ENCODE results near the gene AFG1L.

Gene AFG1L

DNA sequence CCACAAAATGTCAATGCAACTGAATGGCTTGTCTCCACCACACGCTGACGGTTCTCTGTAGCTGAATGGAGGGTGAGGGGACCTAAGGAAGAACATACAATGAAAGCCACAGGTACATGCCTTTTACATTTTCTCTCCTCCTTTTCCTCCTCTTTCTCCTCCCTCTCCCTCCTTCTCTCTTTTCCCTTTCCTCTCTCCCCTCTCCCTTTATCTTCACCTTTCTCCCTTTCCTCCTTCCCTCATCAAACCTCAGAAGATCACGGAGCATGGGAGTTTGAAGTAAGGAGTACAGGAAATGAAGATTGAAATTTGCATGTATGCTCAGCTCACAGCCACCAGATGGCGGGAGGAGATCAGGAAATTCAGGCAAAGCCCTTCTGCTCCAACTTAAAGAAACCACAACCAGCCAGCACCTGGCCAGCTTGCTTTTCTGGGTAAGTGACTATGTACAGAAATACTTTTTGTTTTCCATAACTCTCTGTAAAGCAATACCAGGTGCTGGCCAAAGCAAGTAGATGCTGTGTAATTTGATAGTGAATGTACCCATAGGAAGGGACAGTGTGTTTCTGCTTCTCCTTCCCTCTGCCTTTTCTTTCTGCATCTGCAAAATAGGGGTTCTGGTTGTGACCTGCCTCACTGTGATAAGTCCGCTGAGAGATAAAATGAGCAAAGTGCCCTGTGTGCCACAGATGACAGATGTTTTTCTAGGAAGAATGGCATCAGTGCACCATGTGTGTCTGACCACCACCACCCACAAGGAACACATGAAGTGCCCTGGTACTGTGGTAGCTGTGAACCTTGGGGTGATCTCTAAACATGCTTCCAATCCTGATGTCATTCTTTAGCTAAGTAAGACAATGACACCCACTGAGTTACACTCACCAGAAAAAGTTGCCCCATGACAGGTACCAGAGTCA is 247.2 kb downstream of the AFG1L start:
- H3K27me3 ChIP-seq (ENCODE audit: insufficient read depth, insufficient read length), result no peaks in the 10 kb centered on the region
- peaks cover 3% of the 10 kb centered on the region for H3K4me1 ChIP-seq (ENCODE audit: insufficient read depth, insufficient read length)
- no peak for DNase-seq (ENCODE audit: low read depth, low spot score)
- no peak for TF ChIP-seq YY1 (IDR thresholded peaks at IDR 0.05; ENCODE audit: insufficient read depth, insufficient read length)
- no peak for TF ChIP-seq ZNF274 (IDR thresholded peaks at IDR 0.05; ENCODE audit: low read depth, low read length)
- TF ChIP-seq SUZ12 (IDR thresholded peaks at IDR 0.05; ENCODE audit: extremely low read depth, insufficient read depth, insufficient read length), result no peak
- no peaks in the 10 kb centered on the region for H3K36me3 ChIP-seq (ENCODE audit: insufficient read depth, insufficient read length, low read length)
- no peak overlapping the region for H3K9ac ChIP-seq (ENCODE audit: insufficient read length, low read depth)
- peaks cover 7% of the 10 kb centered on the region for H3K9me3 ChIP-seq (ENCODE audit: insufficient read depth, low read length)
- H3K4me3 ChIP-seq (ENCODE audit: insufficient read length, low read depth), result no peak overlapping the region

DNA sequence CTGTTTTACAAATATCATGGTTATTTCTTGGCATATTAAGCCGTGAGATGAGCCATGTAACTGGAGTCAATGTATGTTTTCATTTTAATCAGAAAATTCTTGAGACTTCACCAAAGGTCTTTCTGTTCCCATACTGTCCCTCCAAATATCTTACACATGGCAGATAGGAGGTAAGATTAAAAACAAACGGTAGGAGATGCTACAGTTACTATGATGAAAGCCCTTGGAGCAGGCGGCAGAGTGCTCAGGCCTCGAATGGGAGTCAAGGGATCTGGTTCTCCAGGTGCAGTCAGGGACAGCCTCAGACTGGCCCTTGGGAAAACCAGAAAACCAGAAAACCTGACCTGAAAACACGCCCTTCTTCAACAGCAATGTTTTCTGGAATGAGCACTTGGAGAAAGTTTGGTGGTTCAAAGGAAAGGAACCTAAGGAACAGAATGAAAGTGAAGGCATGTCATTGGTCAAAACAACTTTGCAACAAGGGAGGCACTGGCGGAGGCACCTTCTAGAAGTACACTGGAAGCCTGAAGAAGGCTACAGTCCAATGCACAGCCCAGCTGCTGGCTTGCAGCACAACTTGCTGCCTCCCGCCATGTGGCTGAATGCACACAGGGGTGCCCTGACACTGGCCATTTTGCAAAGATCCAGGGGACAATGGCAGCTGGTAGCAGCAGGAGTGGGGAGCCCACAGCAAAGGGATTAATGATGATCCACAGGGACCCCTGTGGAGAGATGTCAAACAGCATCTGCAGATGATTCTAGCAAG is 248.5 kb downstream of the AFG1L start:
- no peak overlapping the region for H3K4me3 ChIP-seq (ENCODE audit: insufficient read length, low read depth)
- DNase-seq (ENCODE audit: low read depth, low spot score), result no peak
- no peak for TF ChIP-seq SUZ12 (IDR thresholded peaks at IDR 0.05; ENCODE audit: extremely low read depth, insufficient read depth, insufficient read length)
- TF ChIP-seq YY1 (IDR thresholded peaks at IDR 0.05; ENCODE audit: insufficient read depth, insufficient read length), result no peak
- no peaks in the 10 kb centered on the region for H3K27me3 ChIP-seq (ENCODE audit: insufficient read depth, insufficient read length)
- H3K36me3 ChIP-seq (ENCODE audit: insufficient read depth, insufficient read length, low read length), result no peaks in the 10 kb centered on the region
- H3K4me1 ChIP-seq (ENCODE audit: insufficient read depth, insufficient read length), result peaks cover 3% of the 10 kb centered on the region
- no peak overlapping the region for H3K9ac ChIP-seq (ENCODE audit: insufficient read length, low read depth)
- peaks cover 7% of the 10 kb centered on the region for H3K9me3 ChIP-seq (ENCODE audit: insufficient read depth, low read length)

DNA sequence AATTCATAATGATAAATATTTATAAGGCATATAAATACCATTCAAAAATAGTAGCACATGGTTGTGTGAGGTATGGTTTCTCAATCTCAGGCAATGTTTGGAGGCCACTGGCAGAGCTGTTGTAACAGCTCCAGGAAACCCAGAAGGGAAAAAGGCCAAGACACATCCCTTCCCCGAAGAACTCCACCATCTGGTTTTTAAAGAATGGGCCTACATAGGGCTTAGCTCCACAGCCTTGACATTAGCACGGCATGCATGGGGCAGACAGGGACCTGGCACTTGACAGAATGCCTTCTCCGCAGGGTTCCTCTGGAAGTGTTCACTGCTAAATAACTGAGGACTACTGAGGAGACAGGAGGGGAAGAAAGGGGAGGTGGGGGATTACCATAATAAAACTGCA is 249.8 kb downstream of the AFG1L start:
- TF ChIP-seq YY1 (IDR thresholded peaks at IDR 0.05; ENCODE audit: insufficient read depth, insufficient read length) (no peak), ZNF274 (IDR thresholded peaks at IDR 0.05; ENCODE audit: low read depth, low read length) (no peak), SUZ12 (IDR thresholded peaks at IDR 0.05; ENCODE audit: extremely low read depth, insufficient read depth, insufficient read length) (no peak)
- Histone ChIP-seq H3K4me3 (ENCODE audit: insufficient read length, low read depth) (no peak overlapping the region), H3K36me3 (ENCODE audit: insufficient read depth, insufficient read length, low read length) (no peaks in the 10 kb centered on the region), H3K27me3 (ENCODE audit: insufficient read depth, insufficient read length) (no peaks in the 10 kb centered on the region), H3K4me1 (ENCODE audit: insufficient read depth, insufficient read length) (peaks cover 3% of the 10 kb centered on the region), H3K9ac (ENCODE audit: insufficient read length, low read depth) (no peak overlapping the region), H3K9me3 (ENCODE audit: insufficient read depth, low read length) (peaks cover 7% of the 10 kb centered on the region)
- no peak for DNase-seq (ENCODE audit: low read depth, low spot score)

DNA sequence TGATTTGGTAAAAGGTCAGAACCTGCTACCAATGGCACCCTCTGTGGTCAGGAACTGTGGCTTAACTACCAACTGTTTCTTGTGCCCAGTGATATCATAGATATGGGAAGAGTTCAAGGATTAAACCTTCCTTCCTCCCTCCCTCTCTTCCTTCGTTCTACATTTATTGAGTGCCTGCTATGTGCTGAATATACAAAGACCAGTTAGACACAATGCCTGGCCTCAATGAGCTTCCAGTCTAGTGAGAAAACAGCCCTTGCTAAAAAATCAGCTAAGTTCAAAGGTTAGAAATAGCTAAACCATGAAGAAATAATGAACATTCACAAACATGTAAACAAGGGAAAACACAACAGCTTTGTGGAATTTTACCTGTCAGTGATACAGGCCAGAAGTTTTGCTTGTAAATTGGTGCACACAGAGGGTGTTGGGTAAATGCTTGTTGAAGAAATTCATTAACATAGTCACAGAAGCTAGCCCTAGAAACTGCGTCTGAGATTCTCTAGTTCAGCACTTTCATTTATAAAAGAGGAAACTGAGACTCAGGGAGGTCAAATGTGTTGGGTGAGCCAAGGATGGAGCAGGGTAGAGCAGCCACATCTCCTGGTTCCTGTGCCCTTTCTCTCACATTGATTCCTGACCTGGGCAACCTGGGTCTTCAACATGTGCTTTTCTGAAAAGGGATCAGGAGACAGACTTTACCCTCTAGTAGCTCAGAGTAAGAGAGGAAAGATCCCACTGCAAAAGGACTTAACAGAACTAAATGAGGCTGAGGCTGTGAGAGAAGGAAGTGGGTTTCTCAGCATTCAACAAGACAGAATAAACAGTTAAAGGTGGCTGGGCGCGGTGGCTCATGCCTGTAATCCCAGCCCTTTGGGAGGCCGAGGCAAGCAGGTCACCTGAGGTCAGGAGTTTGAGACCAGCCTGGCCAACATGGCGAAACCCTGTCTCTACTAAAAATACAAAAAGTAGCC is 251.5 kb downstream of the AFG1L start:
- H3K9me3 ChIP-seq (ENCODE audit: insufficient read depth, low read length), result no peaks in the 10 kb centered on the region
- no peak overlapping the region for H3K4me3 ChIP-seq (ENCODE audit: insufficient read length, low read depth)
- TF ChIP-seq ZNF274 (IDR thresholded peaks at IDR 0.05; ENCODE audit: low read depth, low read length), result no peak
- TF ChIP-seq YY1 (IDR thresholded peaks at IDR 0.05; ENCODE audit: insufficient read depth, insufficient read length), result no peak
- no peak for TF ChIP-seq SUZ12 (IDR thresholded peaks at IDR 0.05; ENCODE audit: extremely low read depth, insufficient read depth, insufficient read length)
- H3K4me1 ChIP-seq (ENCODE audit: insufficient read depth, insufficient read length), result peaks cover 3% of the 10 kb centered on the region
- no peaks in the 10 kb centered on the region for H3K36me3 ChIP-seq (ENCODE audit: insufficient read depth, insufficient read length, low read length)
- no peak overlapping the region for H3K9ac ChIP-seq (ENCODE audit: insufficient read length, low read depth)
- H3K27me3 ChIP-seq (ENCODE audit: insufficient read depth, insufficient read length), result no peaks in the 10 kb centered on the region
- DNase-seq (ENCODE audit: low read depth, low spot score), result no peak

DNA sequence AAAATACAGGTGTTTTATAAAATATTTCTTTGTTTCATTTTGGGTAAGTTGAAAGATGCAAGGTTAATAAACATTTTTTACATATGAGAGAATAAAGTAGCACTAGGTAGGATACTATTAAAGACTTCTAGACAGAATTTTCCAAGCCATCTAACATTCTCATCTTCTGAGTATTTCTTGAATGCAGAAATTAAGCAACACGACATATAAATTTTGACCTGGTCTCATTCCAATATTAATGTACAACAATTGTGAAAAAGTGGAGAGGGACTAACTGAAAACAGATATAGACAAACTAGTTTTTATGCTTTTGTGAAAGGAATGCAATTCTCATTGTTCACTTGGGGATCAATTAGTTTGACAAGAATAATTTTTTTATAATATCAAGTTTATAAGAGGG is 254.4 kb downstream of the AFG1L start:
- Histone ChIP-seq H3K4me3 (ENCODE audit: insufficient read length, low read depth) (no peak overlapping the region), H3K4me1 (ENCODE audit: insufficient read depth, insufficient read length) (no peaks in the 10 kb centered on the region), H3K9ac (ENCODE audit: insufficient read length, low read depth) (no peak overlapping the region), H3K27me3 (ENCODE audit: insufficient read depth, insufficient read length) (no peaks in the 10 kb centered on the region), H3K36me3 (ENCODE audit: insufficient read depth, insufficient read length, low read length) (no peaks in the 10 kb centered on the region), H3K9me3 (ENCODE audit: insufficient read depth, low read length) (no peaks in the 10 kb centered on the region)
- TF ChIP-seq YY1 (IDR thresholded peaks at IDR 0.05; ENCODE audit: insufficient read depth, insufficient read length) (no peak), SUZ12 (IDR thresholded peaks at IDR 0.05; ENCODE audit: extremely low read depth, insufficient read depth, insufficient read length) (no peak), ZNF274 (IDR thresholded peaks at IDR 0.05; ENCODE audit: low read depth, low read length) (no peak)
- DNase-seq (ENCODE audit: low read depth, low spot score), result no peak

- Histone ChIP-seq H3K27me3 (ENCODE audit: insufficient read depth, insufficient read length) (no peaks in the 10 kb centered on the region), H3K4me1 (ENCODE audit: insufficient read depth, insufficient read length) (no peaks in the 10 kb centered on the region), H3K9ac (ENCODE audit: insufficient read length, low read depth) (no peak overlapping the region), H3K36me3 (ENCODE audit: insufficient read depth, insufficient read length, low read length) (no peaks in the 10 kb centered on the region), H3K9me3 (ENCODE audit: insufficient read depth, low read length) (no peaks in the 10 kb centered on the region), H3K4me3 (ENCODE audit: insufficient read length, low read depth) (no peak overlapping the region)
- no peak for DNase-seq (ENCODE audit: low read depth, low spot score)
- TF ChIP-seq YY1 (IDR thresholded peaks at IDR 0.05; ENCODE audit: insufficient read depth, insufficient read length) (no peak), ZNF274 (IDR thresholded peaks at IDR 0.05; ENCODE audit: low read depth, low read length) (no peak), SUZ12 (IDR thresholded peaks at IDR 0.05; ENCODE audit: extremely low read depth, insufficient read depth, insufficient read length) (no peak)
Measured at GRCh38 chr6:108549741-108550140, 254.9 kb downstream of the AFG1L start.
